Right renal pelvis (tissue), 4 donors: ENCODE measurements around the gene COA8. TPM values are rescaled to one million over a fixed set of nuclear protein-coding genes. Genes with fewer than 3 reads are reported as not detected.

Experiments
- polyA plus RNA-seq, 4 donors: library from polyadenylated mRNA; unstranded; fragments of 120-200 nt; gene quantifications; one replicate each; pipeline ENCODE4 v1.2.1, GENCODE V29; 2013; ENCODE audit not compliant: insufficient read length in 4 of 4

The COA8 gene
- polyA plus RNA-seq, 4 donors = 39.8 to 47.1 (median 43.5) TPM

Other genes with a start within 250 kb of the COA8 start
- 100 to 1,000 TPM; 228 to 242 (median 233) TPM for gene EIF5, start 228.7 kb upstream of the COA8 start, polyA plus RNA-seq
- 100 to 1,000 TPM in 1 of 4 donors, 10 to 100 TPM in 3; 80.8 to 104 (median 84.7) TPM for gene MARK3, start 177.5 kb upstream of the COA8 start, polyA plus RNA-seq
- 100 to 1,000 TPM; 116 to 202 (median 130) TPM for gene CKB, start 40.1 kb upstream of the COA8 start, polyA plus RNA-seq
- 10 to 100 TPM in 1 of 4 donors, 1 to 10 TPM in 3; 6.6 to 10.3 (median 6.7) TPM for gene TRMT61A, start 33.8 kb upstream of the COA8 start, polyA plus RNA-seq
- gene BAG5, start 303 bp upstream of the COA8 start, polyA plus RNA-seq = 10 to 100 TPM; 28.3 to 34.1 (median 33.3) TPM
- 10 to 100 TPM; 88.0 to 99.8 (median 92.7) TPM for gene KLC1, start 66.3 kb downstream of the COA8 start, polyA plus RNA-seq
- 10 to 100 TPM; 12.6 to 16.0 (median 14.7) TPM for gene XRCC3, start 152.5 kb downstream of the COA8 start, polyA plus RNA-seq
- 10 to 100 TPM; 50.0 to 61.2 (median 55.8) TPM for gene ZFYVE21, start 152.8 kb downstream of the COA8 start, polyA plus RNA-seq